ENCODE data around the gene CHRM5. TPM values are rescaled to one million over a fixed set of nuclear protein-coding genes. Genes with fewer than 3 reads are reported as not detected.

Gene CHRM5
- total RNA-seq, 2 donors from 2014 or later: not detected

GRCh38 chr15:33934396-33934795 lies 33.9 kb upstream of the CHRM5 start:
- 55 to 64% methylated on average over 3 of the region's 3 CpGs for WGBS, 2 donors

GRCh38 chr15:33934921-33935320 lies 33.4 kb upstream of the CHRM5 start:
- Histone ChIP-seq H3K27ac (no peak overlapping the region), H3K36me3 (replicated peaks in 1 of 2; ENCODE audit: insufficient read depth in 1 of 2, low read depth in 2 of 2) (no peaks in the 10 kb centered on the region), H3K27me3 (no peaks in the 10 kb centered on the region), H3K4me3 (no peak overlapping the region), H3K9me3 (no peaks in the 10 kb centered on the region), H3K4me1 (no peaks in the 10 kb centered on the region)
- no peak for ATAC-seq
- DNase-seq: no peak
- no peak for TF ChIP-seq POLR2A (IDR thresholded peaks at IDR 0.05)
- no peak for TF ChIP-seq CTCF (IDR thresholded peaks at IDR 0.05)
- intact Hi-C loops (cut with DNase I): no loop called here
- WGBS, 2 donors: 80% methylated on average over 5 of the region's 5 CpGs

More at GRCh38 chr15:33934396-33934795, 33.9 kb upstream of the CHRM5 start:
- Histone ChIP-seq H3K36me3 (replicated peaks in 1 of 2; ENCODE audit: insufficient read depth in 1 of 2, low read depth in 2 of 2) (no peaks in the 10 kb centered on the region), H3K9me3 (no peaks in the 10 kb centered on the region), H3K4me1 (no peaks in the 10 kb centered on the region), H3K27me3 (no peaks in the 10 kb centered on the region), H3K4me3 (no peak overlapping the region), H3K27ac (no peak overlapping the region)
- DNase-seq (no peak), ATAC-seq (no peak)
- intact Hi-C loops (cut with DNase I): no loop called here
- TF ChIP-seq CTCF (IDR thresholded peaks at IDR 0.05): no peak
- TF ChIP-seq POLR2A (IDR thresholded peaks at IDR 0.05): no peak

- ATAC-seq: peak; percentile 75
- Histone ChIP-seq H3K9me3 (no peaks in the 10 kb centered on the region), H3K4me3 (no peak overlapping the region), H3K27me3 (no peaks in the 10 kb centered on the region), H3K27ac (no peak overlapping the region), H3K36me3 (replicated peaks in 1 of 2; ENCODE audit: insufficient read depth in 1 of 2, low read depth in 2 of 2) (no peaks in the 10 kb centered on the region), H3K4me1 (peaks cover 10% of the 10 kb centered on the region)
- DNase-seq: no peak
- 55 to 59% methylated on average over 4 of the region's 4 CpGs for WGBS, 2 donors
- TF ChIP-seq POLR2A (IDR thresholded peaks at IDR 0.05) (no peak), CTCF (IDR thresholded peaks at IDR 0.05) (no peak)
- intact Hi-C loops (cut with DNase I): no loop called here
Measured at GRCh38 chr15:33941279-33942063, 26.8 kb upstream of the CHRM5 start.

- TF ChIP-seq CTCF (IDR thresholded peaks at IDR 0.05): no peak
- TF ChIP-seq POLR2A (IDR thresholded peaks at IDR 0.05): no peak
- Histone ChIP-seq H3K27ac (no peak overlapping the region), H3K36me3 (replicated peaks in 1 of 2; ENCODE audit: insufficient read depth in 1 of 2, low read depth in 2 of 2) (no peaks in the 10 kb centered on the region), H3K9me3 (no peaks in the 10 kb centered on the region), H3K4me1 (peaks cover 6% of the 10 kb centered on the region), H3K27me3 (no peaks in the 10 kb centered on the region), H3K4me3 (no peak overlapping the region)
- ATAC-seq: no peak
- intact Hi-C loops (cut with DNase I): no loop called here
- WGBS, 2 donors: 86% methylated on average over 1 of the region's 1 CpG
- no peak for DNase-seq
Measured at GRCh38 chr15:33946152-33946551, 22.1 kb upstream of the CHRM5 start.

- TF ChIP-seq POLR2A (IDR thresholded peaks at IDR 0.05) (no peak), CTCF (IDR thresholded peaks at IDR 0.05) (no peak)
Measured at GRCh38 chr15:33955945-33956344, 12.4 kb upstream of the CHRM5 start.

More at GRCh38 chr15:33955945-33956344, 12.4 kb upstream of the CHRM5 start:
- H3K4me1 ChIP-seq: peaks cover 3% of the 10 kb centered on the region
- H3K9me3 ChIP-seq: no peaks in the 10 kb centered on the region
- ATAC-seq (no peak), DNase-seq (peak in 3 of 4 donors; percentile 19 to 29 (median 25))
- intact Hi-C loops (cut with DNase I): no loop called here
- no peak overlapping the region for H3K27ac ChIP-seq
- 71 to 76% methylated on average over 10 of the region's 10 CpGs for WGBS, 2 donors
- H3K4me3 ChIP-seq: no peak overlapping the region
- no peaks in the 10 kb centered on the region for H3K36me3 ChIP-seq (replicated peaks in 1 of 2; ENCODE audit: insufficient read depth in 1 of 2, low read depth in 2 of 2)
- H3K27me3 ChIP-seq: no peaks in the 10 kb centered on the region
